ENCODE results near the gene TECPR2. TPM values are rescaled to one million over a fixed set of nuclear protein-coding genes. Genes with fewer than 3 reads are reported as not detected.

The TECPR2 gene
- total RNA-seq, 1 donor = 16.1 TPM

- TF ChIP-seq CTCF (IDR thresholded peaks at IDR 0.05; ENCODE audit: insufficient read depth, low read length) = no peak
- H3K4me3 ChIP-seq (ENCODE audit: low read depth, low read length) = peak overlapping the region; percentile 68
- peak; percentile 56 for DNase-seq (ENCODE audit: low read depth)
Measured at GRCh38 chr14:102508774-102509745, 146.3 kb downstream of the TECPR2 start.

- no peak for TF ChIP-seq CTCF (IDR thresholded peaks at IDR 0.05; ENCODE audit: insufficient read depth, low read length)
- peak; percentile 89 for DNase-seq (ENCODE audit: low read depth)
- peak within 1 kb of the TSS; percentile 72 for H3K4me3 ChIP-seq (ENCODE audit: low read depth, low read length)
Measured at GRCh38 chr14:102509746-102510615, 147.2 kb downstream of the TECPR2 start, which contains the start of gene ANKRD9. ANKRD9 (minus strand) TSS chr14:102509776; CDS start chr14:102507889, 1,887 bp downstream.

GRCh38 chr14:102510616-102511520, 148.1 kb downstream of the TECPR2 start:
- no peak for DNase-seq (ENCODE audit: low read depth)
- TF ChIP-seq CTCF (IDR thresholded peaks at IDR 0.05; ENCODE audit: insufficient read depth, low read length) = no peak
- H3K4me3 ChIP-seq (ENCODE audit: low read depth, low read length) = no peak overlapping the region

- TF ChIP-seq CTCF (IDR thresholded peaks at IDR 0.05; ENCODE audit: insufficient read depth, low read length) = no peak
- no peak overlapping the region for H3K4me3 ChIP-seq (ENCODE audit: low read depth, low read length)
- no peak for DNase-seq (ENCODE audit: low read depth)
Measured at GRCh38 chr14:102511538-102511937, 148.8 kb downstream of the TECPR2 start.

GRCh38 chr14:102512793-102513300, 150.1 kb downstream of the TECPR2 start:
- TF ChIP-seq CTCF (IDR thresholded peaks at IDR 0.05; ENCODE audit: insufficient read depth, low read length) = no peak
- no peak overlapping the region for H3K4me3 ChIP-seq (ENCODE audit: low read depth, low read length)
- DNase-seq (ENCODE audit: low read depth) = no peak

Data from fibroblast of the aortic adventitia (primary cell).